Measurements from ENCODE around the gene METTL5.
A peak's percentile ranks its signal among the peaks of the same experiment; 100 is the strongest.

The METTL5 gene

DNA sequence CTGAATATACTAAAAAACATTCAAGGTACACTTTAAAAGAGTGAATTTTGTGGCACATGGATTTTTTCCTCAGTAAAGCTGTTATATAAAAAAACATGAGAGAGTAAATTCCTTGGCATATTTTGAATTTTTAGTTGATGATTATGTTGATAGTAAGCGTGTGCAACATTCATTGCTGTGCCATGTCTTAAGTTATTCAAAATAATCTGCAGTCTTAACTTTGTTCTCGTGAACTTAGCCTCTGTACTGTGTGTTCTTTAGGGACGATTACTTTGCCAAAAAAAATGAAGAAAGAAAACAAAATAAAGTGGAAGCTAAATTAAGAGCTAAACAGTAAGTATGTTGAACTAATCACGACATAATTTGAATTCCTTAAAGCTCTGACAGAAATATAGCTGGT, 16.5 kb downstream of the METTL5 start:
- H3K4me3 ChIP-seq = no peak overlapping the region
- H3K27ac ChIP-seq = peak overlapping the region in 1 of 2 donors; percentile 3
- TF ChIP-seq, protein P1, sequence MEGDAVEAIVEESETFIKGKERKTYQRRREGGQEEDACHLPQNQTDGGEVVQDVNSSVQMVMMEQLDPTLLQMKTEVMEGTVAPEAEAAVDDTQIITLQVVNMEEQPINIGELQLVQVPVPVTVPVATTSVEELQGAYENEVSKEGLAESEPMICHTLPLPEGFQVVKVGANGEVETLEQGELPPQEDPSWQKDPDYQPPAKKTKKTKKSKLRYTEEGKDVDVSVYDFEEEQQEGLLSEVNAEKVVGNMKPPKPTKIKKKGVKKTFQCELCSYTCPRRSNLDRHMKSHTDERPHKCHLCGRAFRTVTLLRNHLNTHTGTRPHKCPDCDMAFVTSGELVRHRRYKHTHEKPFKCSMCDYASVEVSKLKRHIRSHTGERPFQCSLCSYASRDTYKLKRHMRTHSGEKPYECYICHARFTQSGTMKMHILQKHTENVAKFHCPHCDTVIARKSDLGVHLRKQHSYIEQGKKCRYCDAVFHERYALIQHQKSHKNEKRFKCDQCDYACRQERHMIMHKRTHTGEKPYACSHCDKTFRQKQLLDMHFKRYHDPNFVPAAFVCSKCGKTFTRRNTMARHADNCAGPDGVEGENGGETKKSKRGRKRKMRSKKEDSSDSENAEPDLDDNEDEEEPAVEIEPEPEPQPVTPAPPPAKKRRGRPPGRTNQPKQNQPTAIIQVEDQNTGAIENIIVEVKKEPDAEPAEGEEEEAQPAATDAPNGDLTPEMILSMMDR (IDR thresholded peaks at IDR 0.05) = no peak
- no peak for DNase-seq (ENCODE audit: low spot score)

DNA sequence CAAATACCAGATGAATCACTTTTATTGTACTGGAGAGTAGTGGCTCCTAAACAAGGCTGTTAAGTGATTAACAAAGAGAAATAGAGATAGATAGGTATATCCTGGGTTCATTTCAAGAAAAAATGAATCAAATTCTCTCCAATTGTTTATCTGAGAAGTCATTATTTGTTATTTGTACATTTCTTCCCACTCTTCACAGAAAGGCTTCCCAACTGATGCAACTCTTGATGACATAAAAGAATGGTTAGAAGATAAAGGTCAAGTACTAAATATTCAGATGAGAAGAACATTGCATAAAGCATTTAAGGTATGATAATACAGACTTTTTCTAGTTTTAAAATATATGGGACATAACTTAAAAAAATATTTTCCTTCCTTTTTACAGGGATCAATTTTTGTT, 18.1 kb downstream of the METTL5 start:
- TF ChIP-seq, protein P1 (IDR thresholded peaks at IDR 0.05) = no peak

DNA sequence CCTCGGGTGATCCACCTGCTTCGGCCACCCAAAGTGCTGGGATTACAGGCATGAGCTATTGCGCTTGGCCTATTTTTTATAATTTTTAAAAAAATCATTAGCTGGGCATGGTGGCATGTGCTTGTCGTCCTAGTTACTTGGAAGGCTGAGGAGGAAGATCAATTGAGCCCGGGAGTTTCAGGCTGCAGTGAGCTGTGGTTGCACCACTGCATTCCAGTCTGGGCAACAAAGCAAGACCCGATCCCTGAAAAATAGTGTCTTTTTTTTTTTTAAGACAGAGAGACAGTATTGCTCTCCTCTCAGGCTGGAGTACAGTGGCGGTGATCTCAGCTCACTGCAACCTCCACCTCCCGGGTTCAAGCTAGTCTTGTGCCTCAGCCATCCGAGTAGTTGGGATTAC, 21.2 kb downstream of the METTL5 start:
- Histone ChIP-seq H3K27ac (no peak overlapping the region), H3K4me3 (no peak overlapping the region)
- TF ChIP-seq, protein P1 (IDR thresholded peaks at IDR 0.05) = no peak
- DNase-seq (ENCODE audit: low spot score) = no peak

More for the DNA sequence above, 18.1 kb downstream of the METTL5 start:
- Histone ChIP-seq H3K27ac (no peak overlapping the region), H3K4me3 (no peak overlapping the region)
- no peak for DNase-seq (ENCODE audit: low spot score)

DNA sequence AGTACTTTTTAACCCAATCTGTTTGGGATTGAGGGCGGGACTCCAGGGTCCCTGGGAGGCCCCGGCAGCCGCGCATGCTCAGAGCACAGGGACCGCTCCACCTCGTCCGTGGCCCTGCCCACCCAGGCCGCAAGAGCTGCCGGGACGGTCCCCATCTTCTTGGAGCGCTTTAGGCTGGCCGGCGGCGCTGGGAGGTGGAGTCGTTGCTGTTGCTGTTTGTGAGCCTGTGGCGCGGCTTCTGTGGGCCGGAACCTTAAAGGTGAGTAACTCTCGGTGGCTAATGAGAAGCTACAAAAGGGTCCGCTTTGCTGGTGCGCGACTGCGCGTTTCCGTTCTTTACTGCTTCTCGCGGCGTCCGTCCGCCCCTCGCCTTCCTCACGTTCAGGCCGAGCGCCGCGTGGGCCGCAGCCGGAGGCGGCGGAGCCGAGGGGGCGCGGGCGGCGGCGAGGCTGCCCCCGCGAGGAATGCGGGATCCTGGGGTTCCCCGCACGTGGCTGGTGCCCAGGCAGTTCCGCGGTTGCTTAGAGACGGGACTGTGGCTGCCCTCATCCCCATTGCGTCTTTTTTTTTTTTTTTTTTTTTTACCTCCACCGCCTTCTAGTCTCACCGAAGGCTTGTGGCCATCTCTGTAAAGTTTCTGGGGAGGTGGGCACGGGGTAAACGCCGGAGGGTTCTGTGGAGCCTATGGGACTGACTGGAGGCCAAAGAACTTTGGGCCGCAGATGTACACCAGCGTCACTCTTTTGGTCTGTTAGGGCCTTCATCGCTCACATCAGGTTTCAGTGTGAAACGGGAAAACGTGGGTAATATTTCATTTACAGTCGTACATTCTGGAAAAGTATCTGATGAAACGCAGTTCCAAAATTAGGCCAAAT, 25.8 kb downstream of the METTL5 start, which contains the start of gene SSB:
Gene SSB (plus strand): TSS at position 154 of the 875 bp plus-strand sequence. CDS start 2,090 bp downstream, outside the sequence.
- DNase-seq (ENCODE audit: low spot score) = peak; percentile 93
- H3K27ac ChIP-seq = peak within 1 kb of the TSS; percentile 81 to 92
- peak within 1 kb of the TSS; percentile 97 for H3K4me3 ChIP-seq
- TF ChIP-seq, protein P1 (IDR thresholded peaks at IDR 0.05) = no peak

GRCh38 chr2:169798397-169798717, 26.3 kb downstream of the METTL5 start:
- no peak for DNase-seq (ENCODE audit: low spot score)
- TF ChIP-seq, protein P1 (IDR thresholded peaks at IDR 0.05) = no peak
- peak overlapping the region; percentile 97 for H3K4me3 ChIP-seq
- H3K27ac ChIP-seq = peak overlapping the region; percentile 81 to 92

DNA sequence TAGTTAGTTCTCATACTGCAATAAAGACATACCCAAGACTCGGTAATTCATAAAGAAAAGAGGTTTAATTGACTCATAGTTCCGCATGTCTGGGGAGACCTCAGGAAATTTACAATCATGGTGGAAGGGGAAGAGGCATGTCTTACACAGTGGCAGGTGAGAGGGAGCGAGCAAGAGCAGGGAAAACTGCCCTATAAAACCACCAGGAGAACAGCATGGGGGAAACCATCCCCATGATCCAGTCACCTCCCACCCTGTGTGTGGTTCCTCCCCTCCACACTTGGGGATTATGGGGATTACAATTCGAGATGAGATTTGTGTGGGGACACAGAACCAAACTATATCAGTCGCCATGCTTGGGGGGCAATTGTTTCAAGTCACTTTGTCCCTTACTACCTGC, 27.1 kb downstream of the METTL5 start:
- Histone ChIP-seq H3K27ac (no peak overlapping the region), H3K4me3 (no peak overlapping the region)
- TF ChIP-seq, protein P1 (IDR thresholded peaks at IDR 0.05) = no peak
- no peak for DNase-seq (ENCODE audit: low spot score)

GRCh38 chr2:169796441-169796840, 28.3 kb downstream of the METTL5 start:
- no peak overlapping the region for H3K4me3 ChIP-seq
- TF ChIP-seq, protein P1 (IDR thresholded peaks at IDR 0.05) = no peak
- DNase-seq (ENCODE audit: low spot score) = no peak
- H3K27ac ChIP-seq = no peak overlapping the region
